GM19099 (cell line): Measurements from ENCODE around the gene CD63.

Experiments
- POLR2A ChIP-seq: IDR thresholded peaks from 3 replicates; pipeline ENCODE4 v1.6.1; 2011; ENCODE audit warnings: low read depth; ENCODE audit not compliant: insufficient read length; ENCODE audit errors: extremely low read depth

The CD63 gene

GRCh38 chr12:55728939-55729818, at the start of gene CD63:
CD63 (minus strand) TSS chr12:55729009; CDS start chr12:55728341, 668 bp downstream.
- peak; percentile 47 for TF ChIP-seq POLR2A

GRCh38 chr12:55777856-55778255, 49.0 kb upstream of the CD63 start:
- TF ChIP-seq POLR2A, result no peak

GRCh38 chr12:55771736-55772135, 42.9 kb upstream of the CD63 start:
- TF ChIP-seq POLR2A, result no peak

- TF ChIP-seq POLR2A, result no peak
Observed at GRCh38 chr12:55767156-55767555, 38.3 kb upstream of the CD63 start.

GRCh38 chr12:55765736-55766290, 37.0 kb upstream of the CD63 start:
- TF ChIP-seq POLR2A, result no peak

GRCh38 chr12:55762646-55763045, 33.8 kb upstream of the CD63 start:
- no peak for TF ChIP-seq POLR2A

- TF ChIP-seq POLR2A, result no peak
Observed at GRCh38 chr12:55760663-55761062, 31.9 kb upstream of the CD63 start.

GRCh38 chr12:55757701-55758100, 28.9 kb upstream of the CD63 start:
- no peak for TF ChIP-seq POLR2A

- TF ChIP-seq POLR2A, result no peak
Observed at GRCh38 chr12:55755246-55755645, 26.4 kb upstream of the CD63 start.

GRCh38 chr12:55748230-55748993, 19.6 kb upstream of the CD63 start:
- TF ChIP-seq POLR2A, result no peak

GRCh38 chr12:55746913-55747231, 18.1 kb upstream of the CD63 start:
- no peak for TF ChIP-seq POLR2A

GRCh38 chr12:55746174-55746912, 17.5 kb upstream of the CD63 start:
- no peak for TF ChIP-seq POLR2A

- no peak for TF ChIP-seq POLR2A
Observed at GRCh38 chr12:55745361-55746173, 16.8 kb upstream of the CD63 start.

- no peak for TF ChIP-seq POLR2A
Observed at GRCh38 chr12:55744340-55745030, 15.7 kb upstream of the CD63 start.
